ENCODE data around the gene LRRC52.

The LRRC52 gene

GRCh38 chr1:165537356-165538109 lies 6.3 kb upstream of the LRRC52 start:
- DNase-seq (ENCODE audit: low read depth in 2 of 2), result no peak

- DNase-seq (ENCODE audit: low read depth in 2 of 2), result no peak
Measured at GRCh38 chr1:165539306-165539705, 4.5 kb upstream of the LRRC52 start.

GRCh38 chr1:165539908-165540307 lies 3.9 kb upstream of the LRRC52 start:
- DNase-seq (ENCODE audit: low read depth in 2 of 2), result no peak

- DNase-seq (ENCODE audit: low read depth in 2 of 2), result no peak
Measured at GRCh38 chr1:165542015-165542631, 1.7 kb upstream of the LRRC52 start.

GRCh38 chr1:165542647-165543046 lies 1.2 kb upstream of the LRRC52 start:
- no peak for DNase-seq (ENCODE audit: low read depth in 2 of 2)

- DNase-seq (ENCODE audit: low read depth in 2 of 2), result no peak
Measured at GRCh38 chr1:165544996-165545395, 1.2 kb downstream of the LRRC52 start.

- no peak for DNase-seq (ENCODE audit: low read depth in 2 of 2)
Measured at GRCh38 chr1:165545974-165546373, 2.2 kb downstream of the LRRC52 start.

GRCh38 chr1:165549973-165550372 lies 6.2 kb downstream of the LRRC52 start:
- DNase-seq (ENCODE audit: low read depth in 2 of 2), result no peak

GRCh38 chr1:165551469-165551868 lies 7.7 kb downstream of the LRRC52 start:
- DNase-seq (ENCODE audit: low read depth in 2 of 2), result no peak

GRCh38 chr1:165560883-165561656 lies 17.3 kb downstream of the LRRC52 start:
- no peak for DNase-seq (ENCODE audit: low read depth in 2 of 2)

GRCh38 chr1:165562571-165562970 lies 18.8 kb downstream of the LRRC52 start:
- no peak for DNase-seq (ENCODE audit: low read depth in 2 of 2)

GRCh38 chr1:165563551-165563950 lies 19.8 kb downstream of the LRRC52 start:
- no peak for DNase-seq (ENCODE audit: low read depth in 2 of 2)

GRCh38 chr1:165564561-165564960 lies 20.8 kb downstream of the LRRC52 start:
- no peak for DNase-seq (ENCODE audit: low read depth in 2 of 2)

- no peak for DNase-seq (ENCODE audit: low read depth in 2 of 2)
Measured at GRCh38 chr1:165565751-165566490, 22.1 kb downstream of the LRRC52 start.

- DNase-seq (ENCODE audit: low read depth in 2 of 2), result no peak
Measured at GRCh38 chr1:165570078-165570477, 26.3 kb downstream of the LRRC52 start.

GRCh38 chr1:165573787-165574186 lies 30.0 kb downstream of the LRRC52 start:
- no peak for DNase-seq (ENCODE audit: low read depth in 2 of 2)

GRCh38 chr1:165574295-165574694 lies 30.5 kb downstream of the LRRC52 start:
- no peak for DNase-seq (ENCODE audit: low read depth in 2 of 2)

- no peak for DNase-seq (ENCODE audit: low read depth in 2 of 2)
Measured at GRCh38 chr1:165575468-165576099, 31.8 kb downstream of the LRRC52 start.

- no peak for DNase-seq (ENCODE audit: low read depth in 2 of 2)
Measured at GRCh38 chr1:165576536-165576935, 32.7 kb downstream of the LRRC52 start.

GRCh38 chr1:165577707-165578106 lies 33.9 kb downstream of the LRRC52 start:
- DNase-seq (ENCODE audit: low read depth in 2 of 2), result no peak
